ENCODE data around the gene ITGA3.

- TF ChIP-seq CTCF (IDR thresholded peaks at IDR 0.05; ENCODE audit: insufficient read depth, low read length, poor library complexity, severe bottlenecking) (no peak), EZH2phosphoT487 (conservative IDR thresholded peaks at IDR 0.05; ENCODE audit: low read length) (no peak)
These were observed 32.0 kb downstream of the ITGA3 start for GRCh38 chr17:50087912-50088405.

Data from SU-DHL-6 (cell line).